ENCODE data around the gene NFIC.

DNA sequence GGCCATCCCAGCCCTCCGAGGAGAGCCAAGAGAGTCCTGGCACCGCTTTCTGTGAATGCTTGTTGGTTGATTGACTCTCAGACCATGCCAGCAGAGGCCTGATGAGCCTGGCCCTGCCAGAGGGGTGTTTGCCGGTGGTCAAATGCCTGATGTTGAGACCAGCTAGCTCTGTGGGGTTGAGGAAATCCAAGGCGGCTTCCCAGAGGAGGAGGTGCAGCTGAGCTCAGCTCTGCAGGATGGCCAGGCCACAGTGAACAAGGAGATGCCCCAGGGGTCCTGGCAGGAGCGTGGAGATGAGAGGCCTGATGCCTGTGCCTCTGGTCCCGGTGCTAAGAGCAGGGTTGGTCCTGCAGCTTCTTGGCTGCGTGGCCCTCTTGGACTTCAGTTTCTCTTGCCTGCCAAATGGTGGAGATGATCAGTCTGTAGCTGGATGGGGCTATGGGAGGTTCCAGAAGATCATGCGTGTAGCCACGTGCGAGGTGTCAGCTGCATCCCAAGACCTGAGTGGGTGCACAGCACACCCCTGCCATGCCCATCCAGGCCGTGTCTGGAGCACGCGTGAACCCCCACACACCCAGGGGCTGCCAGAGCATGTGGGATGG, 16.8 kb downstream of the NFIC start:
- peak in 1 of 2 donors; percentile 46 for TF ChIP-seq EP300 (IDR thresholded peaks at IDR 0.05)
- TF ChIP-seq, protein P1, sequence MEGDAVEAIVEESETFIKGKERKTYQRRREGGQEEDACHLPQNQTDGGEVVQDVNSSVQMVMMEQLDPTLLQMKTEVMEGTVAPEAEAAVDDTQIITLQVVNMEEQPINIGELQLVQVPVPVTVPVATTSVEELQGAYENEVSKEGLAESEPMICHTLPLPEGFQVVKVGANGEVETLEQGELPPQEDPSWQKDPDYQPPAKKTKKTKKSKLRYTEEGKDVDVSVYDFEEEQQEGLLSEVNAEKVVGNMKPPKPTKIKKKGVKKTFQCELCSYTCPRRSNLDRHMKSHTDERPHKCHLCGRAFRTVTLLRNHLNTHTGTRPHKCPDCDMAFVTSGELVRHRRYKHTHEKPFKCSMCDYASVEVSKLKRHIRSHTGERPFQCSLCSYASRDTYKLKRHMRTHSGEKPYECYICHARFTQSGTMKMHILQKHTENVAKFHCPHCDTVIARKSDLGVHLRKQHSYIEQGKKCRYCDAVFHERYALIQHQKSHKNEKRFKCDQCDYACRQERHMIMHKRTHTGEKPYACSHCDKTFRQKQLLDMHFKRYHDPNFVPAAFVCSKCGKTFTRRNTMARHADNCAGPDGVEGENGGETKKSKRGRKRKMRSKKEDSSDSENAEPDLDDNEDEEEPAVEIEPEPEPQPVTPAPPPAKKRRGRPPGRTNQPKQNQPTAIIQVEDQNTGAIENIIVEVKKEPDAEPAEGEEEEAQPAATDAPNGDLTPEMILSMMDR (IDR thresholded peaks at IDR 0.05): no peak
- no peak for TF ChIP-seq POLR2A (IDR thresholded peaks at IDR 0.05)

All from tibial nerve (tissue), 4 donors.